ENCODE data around the gene FBXL19.
"Not testable (repeated sequence)": the region's sequence is repeated elsewhere in the genome, so short reads cannot be mapped to it uniquely, and the experiment has no call there.

The FBXL19 gene, protein sequence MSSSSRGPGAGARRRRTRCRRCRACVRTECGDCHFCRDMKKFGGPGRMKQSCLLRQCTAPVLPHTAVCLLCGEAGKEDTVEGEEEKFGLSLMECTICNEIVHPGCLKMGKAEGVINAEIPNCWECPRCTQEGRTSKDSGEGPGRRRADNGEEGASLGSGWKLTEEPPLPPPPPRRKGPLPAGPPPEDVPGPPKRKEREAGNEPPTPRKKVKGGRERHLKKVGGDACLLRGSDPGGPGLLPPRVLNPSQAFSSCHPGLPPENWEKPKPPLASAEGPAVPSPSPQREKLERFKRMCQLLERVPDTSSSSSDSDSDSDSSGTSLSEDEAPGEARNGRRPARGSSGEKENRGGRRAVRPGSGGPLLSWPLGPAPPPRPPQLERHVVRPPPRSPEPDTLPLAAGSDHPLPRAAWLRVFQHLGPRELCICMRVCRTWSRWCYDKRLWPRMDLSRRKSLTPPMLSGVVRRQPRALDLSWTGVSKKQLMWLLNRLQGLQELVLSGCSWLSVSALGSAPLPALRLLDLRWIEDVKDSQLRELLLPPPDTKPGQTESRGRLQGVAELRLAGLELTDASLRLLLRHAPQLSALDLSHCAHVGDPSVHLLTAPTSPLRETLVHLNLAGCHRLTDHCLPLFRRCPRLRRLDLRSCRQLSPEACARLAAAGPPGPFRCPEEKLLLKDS

DNA sequence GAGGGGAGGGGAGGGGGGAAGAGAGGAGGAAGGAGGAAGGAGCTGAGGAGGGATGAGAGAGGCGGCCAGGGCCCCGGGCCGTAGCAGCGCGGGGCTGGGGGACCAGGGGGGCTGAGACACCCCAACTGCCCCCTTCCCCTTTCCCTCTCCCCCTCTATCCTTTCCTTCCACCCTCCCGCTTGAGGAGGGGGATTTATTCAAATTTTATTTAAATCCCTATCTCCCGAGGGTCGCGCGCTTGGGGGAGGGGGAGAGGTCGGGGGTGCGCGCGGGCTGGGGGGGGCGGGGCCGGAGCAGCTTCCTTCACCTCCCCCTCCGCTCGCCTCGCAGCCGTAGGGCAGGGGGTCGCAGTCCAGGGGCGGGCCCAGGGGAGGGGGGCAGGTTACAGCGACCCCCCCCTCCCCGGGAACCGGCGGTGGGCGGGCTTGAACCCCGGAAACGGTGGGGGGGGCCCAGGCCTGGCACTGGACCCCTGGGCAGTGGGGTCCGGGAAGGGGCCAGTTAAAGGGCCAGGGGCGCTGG lies at the start of gene FBXL19:
TSS of gene FBXL19 (plus strand) at position 19 of the 522 bp plus-strand sequence. CDS start 2,183 bp downstream, outside the sequence.
- peak; percentile 78 for DNase-seq (ENCODE audit: low spot score)

DNA sequence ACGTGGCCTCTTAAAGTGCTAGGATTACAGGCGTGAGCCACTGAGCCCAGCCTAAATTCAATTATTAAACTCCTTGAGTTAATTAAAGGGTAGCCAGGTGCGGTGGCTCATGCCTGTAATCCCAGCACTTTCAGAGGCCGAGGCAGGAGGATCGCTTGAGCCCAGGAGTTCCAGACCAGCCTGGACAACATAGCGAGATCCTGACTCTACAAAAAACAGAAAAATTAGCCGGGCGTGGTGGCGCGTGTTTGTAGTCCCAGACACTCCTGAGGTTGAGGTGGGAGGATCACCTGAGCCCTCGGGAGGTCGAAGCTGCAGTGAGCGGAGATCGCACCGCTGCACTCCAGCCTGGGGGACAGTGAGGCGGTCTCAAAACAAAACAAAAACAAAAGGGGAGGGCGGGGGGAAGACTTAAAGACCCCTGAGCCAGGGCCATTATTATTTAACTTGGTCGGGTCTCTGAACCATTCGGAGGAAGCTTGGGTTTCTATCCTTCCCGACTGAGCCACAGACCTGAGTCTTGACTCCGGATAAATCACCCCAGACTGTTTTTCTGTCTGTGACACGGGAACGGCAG lies 49.0 kb upstream of the FBXL19 start:
- DNase-seq (ENCODE audit: low spot score): no peak

- DNase-seq (ENCODE audit: low spot score): peak; percentile 96
Measured at GRCh38 chr16:30874821-30875717, 48.3 kb upstream of the FBXL19 start.

DNA sequence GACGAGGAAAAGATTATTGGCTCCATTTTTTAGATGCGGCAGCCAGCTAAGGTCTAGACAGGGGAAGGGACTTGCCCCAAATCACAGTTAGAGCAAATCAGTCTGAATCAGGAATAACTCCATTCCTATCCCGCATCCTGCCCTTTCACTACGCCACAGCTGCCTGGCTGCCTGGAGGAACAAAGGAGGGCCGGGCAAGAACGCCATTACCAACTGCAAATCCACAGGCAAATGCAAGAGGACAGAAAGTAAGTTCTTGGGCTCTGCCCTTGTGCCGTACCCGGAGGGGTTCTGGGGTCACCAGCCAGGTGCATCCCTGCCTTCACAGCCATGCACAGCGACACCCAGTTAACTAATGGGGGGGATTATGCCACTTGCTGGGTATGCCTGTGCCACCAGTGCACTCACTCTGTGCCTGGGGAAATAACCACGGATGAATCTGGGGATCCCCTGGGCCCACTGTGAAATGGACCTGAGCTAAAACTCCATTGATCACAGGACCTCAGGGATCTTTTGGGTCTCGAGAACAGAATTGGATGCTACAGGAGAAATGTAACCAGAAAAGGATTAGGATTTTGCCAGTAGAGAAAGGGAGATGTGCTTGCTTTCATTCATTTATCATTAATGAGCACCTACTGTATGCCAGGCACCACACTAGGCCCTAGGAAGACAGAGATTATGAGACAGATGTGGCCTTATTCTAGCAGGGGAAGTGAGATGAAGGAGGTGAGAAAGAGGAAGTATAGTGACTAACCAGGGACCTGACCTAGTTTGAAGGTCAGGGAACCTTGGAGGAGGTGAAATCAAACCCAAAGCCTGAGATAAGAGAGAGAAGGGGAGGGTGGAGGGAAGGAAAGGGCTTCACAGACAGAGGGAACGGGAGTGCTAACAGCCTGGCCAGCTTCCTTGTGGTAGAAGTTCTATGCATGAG lies 47.2 kb upstream of the FBXL19 start:
- no peak for DNase-seq (ENCODE audit: low spot score)

GRCh38 chr16:30876867-30877266 lies 46.5 kb upstream of the FBXL19 start:
- DNase-seq (ENCODE audit: low spot score): peak; percentile 63

- DNase-seq (ENCODE audit: low spot score): no peak
Measured at GRCh38 chr16:30882429-30883310, 40.7 kb upstream of the FBXL19 start.

DNA sequence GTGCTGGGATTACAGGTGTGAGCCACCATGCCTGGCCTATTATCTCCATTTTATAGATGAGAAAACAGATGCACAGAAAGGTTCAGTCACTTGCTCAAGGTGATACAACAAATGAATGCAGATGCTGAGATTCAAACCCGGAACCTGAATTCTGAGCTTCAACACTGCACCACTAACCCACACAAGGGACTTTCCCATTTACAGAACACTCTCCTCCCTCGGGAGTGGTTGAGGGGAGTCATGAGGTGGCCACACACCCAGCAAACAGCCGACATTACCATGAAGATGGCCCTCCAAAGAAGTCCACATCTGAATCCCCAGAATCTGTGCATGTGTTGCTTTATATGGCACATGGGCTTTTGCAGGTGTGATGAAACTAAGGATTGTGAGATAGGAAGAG lies 38.6 kb upstream of the FBXL19 start:
- DNase-seq (ENCODE audit: low spot score): no peak

- DNase-seq (ENCODE audit: low spot score): no peak
Measured at GRCh38 chr16:30885196-30885595, 38.2 kb upstream of the FBXL19 start.

DNA sequence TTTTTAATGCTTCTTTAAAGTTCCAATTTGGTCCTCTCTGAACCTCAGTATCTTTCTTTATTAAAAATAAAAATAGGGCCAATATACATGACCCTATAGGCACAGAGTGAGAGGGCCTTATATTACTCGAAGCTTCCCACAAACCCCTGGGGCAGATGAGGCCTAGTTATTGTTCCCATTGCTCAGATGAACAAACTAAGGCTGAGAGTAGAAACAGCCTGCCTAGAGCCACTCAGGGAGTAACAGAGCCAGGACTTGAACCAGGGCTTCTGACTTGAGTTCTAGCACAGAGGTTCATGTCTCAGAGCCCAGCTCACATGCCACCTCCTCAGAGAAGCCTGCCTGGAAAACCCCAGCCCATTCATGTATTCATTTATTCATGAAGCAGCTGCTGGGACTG lies 37.2 kb upstream of the FBXL19 start:
- no peak for DNase-seq (ENCODE audit: low spot score)

GRCh38 chr16:30887927-30888326 lies 35.4 kb upstream of the FBXL19 start:
- DNase-seq (ENCODE audit: low spot score): no peak

DNA sequence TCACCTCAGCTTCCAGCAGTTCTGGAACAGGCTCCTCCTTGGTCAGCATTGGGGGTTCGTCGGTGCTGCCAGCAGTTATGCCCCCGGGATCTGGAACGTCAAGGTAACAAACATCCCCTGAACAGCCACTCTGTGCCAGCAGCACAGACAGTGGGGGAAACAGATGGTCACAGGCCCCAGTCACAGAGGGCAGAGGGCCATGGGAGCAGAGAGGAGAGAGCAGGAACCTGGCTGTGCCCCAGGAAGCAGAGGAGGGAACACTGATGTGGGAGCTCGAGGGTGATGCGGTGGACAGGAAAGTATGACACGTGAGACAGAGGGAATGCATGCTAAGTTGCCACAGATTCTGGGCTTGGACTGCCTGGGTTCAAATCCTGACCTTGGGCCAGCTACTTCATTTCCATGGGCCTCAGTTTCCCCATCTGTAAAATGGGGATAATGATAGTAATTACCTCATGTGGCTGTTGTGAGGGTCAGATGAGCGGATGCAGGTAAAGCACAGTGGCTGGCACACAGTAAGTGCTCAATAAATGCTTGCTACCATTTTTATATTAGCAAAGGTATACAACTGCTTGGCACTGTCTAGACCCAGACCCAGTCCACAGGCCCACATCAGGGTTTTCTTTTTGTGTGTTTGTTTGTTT lies 34.4 kb upstream of the FBXL19 start:
- no peak for DNase-seq (ENCODE audit: low spot score)

GRCh38 chr16:30889721-30890120 lies 33.7 kb upstream of the FBXL19 start:
- DNase-seq (ENCODE audit: low spot score): no peak

DNA sequence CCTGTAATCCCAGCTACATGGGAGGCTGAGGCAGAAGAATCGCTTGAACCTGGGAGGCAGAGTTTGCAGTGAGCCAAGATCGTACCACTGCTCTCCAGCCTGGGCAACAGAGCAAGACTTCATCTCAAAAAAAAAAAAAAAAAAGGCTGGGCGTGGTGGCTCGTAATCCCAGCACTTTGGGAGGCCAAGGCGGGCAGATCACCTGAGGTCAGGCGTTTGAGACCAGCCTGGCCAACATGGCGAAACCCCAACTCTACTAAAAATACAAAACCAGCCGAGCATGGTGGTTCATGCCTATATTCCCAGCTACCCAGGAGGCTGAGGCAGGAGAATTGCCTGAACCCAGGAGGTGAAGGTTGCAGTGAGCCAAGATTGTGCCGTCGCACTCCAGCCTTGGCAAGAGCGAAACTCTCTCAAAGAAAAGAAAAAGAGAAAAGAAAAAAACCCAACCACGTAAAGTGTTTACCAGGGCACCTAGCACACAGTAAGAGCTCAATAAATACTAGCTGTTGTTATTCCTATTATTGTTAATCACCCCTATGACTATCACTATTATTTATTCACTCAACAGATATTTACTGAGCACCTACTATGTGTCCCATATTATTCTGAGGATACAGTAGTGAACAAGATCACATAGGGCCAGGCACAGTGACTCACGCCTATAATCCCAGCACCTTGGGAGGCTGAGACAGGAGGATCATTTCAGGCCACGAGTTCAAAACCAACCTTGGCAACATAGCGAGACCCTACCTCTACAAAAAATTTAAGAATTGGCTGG lies 32.1 kb upstream of the FBXL19 start:
- not testable (repeated sequence) for DNase-seq (ENCODE audit: low spot score)

DNA sequence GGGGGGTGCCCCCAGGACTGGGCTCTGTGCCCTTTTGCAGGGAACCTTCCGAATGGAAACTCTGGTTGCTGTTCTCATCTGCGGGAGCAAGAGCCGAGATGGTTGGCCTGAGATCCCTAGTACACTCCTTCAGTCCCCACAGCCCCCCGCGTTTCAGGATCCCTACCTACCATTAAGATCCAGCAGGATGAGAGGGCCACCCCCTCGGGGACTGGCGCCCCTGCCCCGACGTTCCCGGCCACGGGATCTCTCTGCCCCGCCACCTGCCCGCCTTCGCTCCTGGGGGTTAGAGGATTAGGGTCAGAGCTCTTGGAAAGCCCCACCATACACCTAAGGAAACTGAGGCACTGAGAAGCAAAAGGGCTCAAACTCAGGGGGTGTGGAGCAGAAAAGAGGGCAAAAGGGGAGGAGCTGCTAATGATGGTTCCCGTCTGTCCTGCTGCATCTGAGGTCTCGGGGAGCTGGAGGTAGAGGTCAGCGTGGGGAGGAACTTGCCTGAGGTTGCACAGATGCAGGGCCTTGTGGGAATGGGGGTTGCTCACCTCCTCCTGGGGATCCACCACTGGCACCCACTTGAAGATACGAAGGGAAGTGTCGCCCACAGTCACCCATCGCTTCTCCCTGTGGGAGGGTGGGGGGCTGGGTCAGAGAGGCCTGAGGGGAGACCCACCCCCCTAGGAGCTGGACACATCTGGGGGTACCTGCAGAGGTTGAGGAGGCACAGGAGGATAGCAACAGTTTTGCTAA lies 30.5 kb upstream of the FBXL19 start:
- no peak for DNase-seq (ENCODE audit: low spot score)

DNA sequence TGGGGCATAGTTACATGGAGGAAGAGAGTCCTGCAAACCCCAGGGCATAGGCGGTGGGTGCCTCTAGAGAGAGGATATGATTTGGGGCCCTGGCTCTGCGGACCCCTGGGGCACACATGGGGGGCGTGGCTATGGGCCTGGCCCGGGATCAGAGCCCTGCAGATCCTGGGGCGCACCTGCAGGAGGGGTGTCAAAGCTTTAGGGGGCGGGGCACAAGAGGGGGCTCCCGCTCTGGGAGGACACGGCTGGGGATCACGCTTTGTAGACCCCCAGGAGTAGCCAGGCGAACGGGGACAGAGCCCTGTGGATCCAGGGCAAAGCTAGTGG lies 30.0 kb upstream of the FBXL19 start:
- DNase-seq (ENCODE audit: low spot score): peak; percentile 50

DNA sequence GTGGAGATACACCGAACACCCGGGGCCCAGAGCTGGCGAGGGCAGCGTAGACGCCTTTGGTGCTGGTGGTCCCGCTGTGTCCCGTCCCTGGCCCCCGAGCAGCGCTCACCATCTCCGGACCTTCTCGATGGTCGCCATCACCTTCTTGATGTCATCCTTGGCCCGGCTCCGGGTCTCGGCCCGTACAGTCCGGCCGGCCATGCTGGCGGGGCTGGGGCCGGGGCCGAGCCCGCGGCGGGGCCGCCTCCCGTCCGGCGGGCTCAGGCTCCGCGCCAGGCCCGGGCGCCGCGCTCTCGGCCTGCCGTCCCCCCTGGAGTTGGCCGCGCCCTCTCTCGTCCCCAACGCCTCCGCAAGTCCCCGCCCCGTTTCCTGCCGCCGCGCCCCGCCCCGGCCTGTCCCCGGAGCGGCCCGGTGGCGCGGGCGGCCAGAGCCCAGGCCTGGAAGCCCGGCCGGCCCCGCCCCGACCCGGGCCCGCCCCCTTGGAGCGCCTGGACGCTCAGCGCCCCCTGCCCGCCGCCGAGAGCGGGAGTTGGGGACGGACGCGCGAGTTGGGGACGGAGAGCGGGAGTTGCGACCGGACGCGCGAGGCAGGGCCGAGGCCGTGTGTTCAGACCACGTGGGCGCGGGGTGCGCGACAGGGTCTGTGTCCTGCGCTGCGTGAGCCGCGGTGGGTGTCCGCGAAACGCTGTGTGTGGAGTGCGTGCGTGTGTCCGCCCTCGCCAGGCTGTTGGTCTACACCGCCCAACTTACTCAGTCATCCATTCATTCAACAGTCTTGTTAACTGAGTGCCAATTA lies 29.4 kb upstream of the FBXL19 start, which contains the start of gene BCL7C:
TSS of gene BCL7C (minus strand) at position 334 of the 796 bp plus-strand sequence. CDS start at position 201, 133 bp downstream.
- DNase-seq (ENCODE audit: low spot score): peak; percentile 91
